ENCODE results near the gene GLI3.

GLI3 gene

DNA sequence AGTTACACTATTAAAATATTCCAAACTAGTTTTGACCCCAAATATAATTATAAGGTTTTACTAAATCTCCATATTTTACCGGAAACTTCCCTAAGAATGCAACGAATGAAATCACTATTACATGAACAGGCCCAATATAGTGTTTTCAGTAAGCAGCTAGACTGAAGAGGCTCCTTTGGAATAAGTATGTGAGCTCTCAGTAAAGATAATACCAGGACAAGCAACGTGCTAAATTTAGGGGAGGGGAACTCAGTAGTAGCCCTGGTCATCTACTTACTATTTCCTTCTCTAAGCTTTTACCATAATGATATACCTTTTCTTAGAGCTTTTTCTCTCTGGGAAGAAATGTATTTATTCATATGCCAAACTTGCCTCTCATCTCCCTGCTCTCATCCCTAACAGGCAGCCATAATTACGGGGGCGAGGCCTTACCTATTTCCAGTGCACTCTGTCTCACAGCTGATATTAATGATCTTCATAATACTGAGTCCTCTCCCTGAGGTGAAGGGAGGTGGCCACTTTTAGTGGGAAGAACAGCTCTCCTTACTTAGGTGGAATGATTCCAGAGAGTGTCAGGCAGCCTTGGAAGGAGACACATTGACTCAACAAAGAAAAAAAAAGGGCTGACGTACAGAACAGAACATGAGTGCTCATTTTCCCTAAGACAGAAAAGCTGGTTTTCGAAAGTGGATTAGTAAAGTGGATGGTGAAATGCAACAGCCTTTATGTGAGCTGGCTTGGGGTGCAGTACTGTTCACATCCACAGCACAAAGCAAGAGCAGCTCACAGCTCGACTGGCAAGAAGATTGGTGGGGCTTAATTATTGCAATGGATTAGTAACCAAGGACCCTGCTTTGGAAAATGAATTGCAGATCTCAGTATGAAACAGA is 165.4 kb downstream of the GLI3 start:
- no peak for DNase-seq

DNA sequence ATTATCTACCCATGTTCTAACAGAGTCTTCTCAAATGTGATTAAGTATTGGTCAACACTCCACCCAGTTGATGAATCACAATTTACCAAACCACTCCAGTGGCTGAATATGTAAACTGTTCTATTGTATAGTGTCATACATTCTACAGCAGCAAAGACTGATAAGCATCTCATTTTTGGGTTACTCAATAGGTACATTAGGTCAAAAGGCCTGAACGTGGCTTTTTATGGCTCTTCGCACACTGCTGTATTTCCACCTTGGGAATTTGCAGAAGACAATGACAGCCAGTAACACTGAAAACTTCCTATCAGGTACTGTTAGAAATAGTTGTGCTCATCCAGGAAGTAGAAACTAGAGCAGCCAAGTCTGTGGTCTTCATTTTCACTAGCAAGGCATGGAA is 166.9 kb downstream of the GLI3 start:
- no peak for DNase-seq

DNA sequence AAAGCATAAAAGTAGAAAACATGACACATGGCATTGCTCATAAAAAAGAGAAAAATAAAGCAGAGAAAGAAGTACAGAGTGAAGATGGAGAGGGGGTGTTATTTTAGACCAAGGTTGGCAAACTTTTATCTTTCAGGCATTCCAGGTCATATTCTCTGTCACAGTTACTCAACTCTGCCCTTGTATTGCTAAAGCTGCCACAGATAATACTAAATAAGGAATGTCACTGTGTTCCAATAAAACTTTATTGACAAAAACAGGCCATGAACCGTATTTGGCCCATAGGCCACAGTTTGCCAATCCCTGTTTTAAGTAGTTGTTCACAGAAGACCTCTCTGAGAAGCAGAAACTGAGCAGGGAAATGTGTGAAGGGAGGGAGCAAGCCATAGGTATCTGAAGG is 167.4 kb downstream of the GLI3 start:
- no peak for DNase-seq

DNA sequence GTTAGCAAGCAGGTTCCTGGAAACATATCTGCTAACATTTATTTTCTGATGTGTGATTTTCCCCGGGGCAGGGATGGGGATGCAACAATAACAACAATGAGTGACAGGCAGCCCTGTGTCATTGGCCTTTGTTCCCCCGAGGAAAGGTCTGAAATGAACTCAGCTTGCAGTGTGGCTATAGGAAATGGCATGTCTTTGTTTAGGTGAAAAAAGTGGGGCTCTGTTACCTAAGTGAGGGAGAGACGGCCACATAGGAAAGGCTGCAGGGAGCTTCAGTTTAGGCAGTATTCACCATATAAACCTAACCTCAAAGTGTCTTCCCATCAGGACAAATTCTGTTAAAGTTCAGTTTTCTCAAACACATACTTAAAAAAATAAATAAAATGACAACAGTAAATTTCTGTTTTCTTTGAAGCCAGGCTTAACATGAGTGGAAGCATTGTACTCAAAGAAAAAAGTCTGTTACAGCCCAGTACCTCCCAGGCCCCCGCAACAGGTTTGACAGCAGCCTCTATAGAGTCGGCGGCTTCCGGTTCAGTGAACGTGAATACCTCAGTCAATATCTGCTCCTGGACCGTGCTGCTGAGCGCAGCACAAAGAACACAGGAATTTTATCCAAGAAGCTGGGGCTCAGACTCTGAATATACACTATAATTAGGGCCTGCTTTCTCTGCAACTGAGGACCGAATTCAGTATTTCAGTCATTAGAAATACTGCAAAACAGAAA is 168.3 kb downstream of the GLI3 start:
- no peak for DNase-seq

DNA sequence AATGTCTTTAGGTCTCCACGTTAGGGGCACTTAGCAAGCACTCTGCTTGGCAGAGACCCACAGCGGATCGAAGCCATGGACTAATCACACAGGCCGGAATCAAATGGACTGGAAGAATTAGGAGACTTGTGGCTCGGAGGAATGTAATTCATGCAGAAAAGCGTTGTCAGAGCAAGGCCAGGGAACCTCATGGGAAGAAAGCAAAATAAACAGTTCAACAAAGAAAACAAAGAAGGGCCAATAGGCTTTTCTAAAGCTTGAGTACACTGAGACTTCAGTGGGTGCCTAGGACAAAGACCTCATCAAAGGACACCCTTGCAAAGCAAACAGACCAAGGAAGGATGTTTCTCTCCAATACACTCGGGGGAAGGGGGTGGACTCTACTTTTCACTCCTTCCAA is 171.1 kb downstream of the GLI3 start:
- no peak for DNase-seq

DNA sequence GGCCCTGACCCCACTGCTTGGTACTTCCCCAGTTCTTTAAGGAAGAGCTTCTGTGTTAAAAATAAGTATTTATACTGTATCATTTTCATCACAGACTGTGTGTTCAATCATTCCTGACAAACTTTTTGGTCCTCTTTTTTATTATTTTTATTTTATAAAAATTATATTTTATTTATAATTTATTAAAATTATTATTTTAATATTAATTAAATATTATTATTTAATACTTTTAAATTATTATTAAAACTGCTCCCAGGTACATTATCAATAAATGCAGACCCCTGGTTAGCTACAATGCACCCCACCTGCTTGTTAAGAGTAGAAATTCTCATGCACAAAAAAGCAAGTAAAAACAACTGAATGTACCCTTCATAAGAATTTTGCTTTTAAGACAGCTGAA is 172.0 kb downstream of the GLI3 start:
- DNase-seq, result no peak

DNA sequence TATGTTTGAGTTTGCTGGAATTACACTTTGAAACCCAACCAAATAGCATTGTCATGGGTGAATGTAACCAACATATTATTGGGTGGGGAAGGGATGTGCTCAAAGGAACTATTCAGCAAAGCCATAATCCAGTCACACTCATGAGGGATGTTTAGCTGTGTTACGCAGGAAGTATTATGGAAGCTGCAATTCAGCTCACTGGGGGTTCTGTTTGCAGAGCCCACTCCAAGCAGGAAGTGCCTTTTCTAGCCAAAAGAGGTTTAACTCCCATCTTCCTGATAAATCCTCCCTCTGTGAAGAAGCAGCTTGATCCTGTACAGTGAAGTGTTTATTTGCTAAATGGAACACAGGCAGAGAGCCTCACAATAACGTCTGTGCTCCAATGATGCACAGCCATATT is 172.5 kb downstream of the GLI3 start:
- no peak for DNase-seq

DNA sequence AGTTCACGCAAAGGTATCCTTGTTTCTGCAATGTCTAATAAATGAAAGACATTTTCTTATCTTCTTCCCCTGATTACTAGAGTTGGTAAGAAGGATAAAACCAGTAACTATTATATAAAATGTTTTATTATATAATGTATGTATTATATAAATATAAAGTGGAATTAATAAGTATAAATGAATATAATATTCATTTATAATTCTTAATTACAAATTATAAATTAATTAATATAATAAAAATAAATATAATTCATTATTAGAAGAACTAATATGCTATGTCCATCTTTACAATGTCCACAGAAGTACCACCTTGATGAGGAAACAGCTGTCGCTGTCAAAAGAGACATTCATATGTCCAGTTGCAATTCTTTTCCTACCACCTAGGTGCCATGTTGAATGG is 177.7 kb downstream of the GLI3 start:
- no peak for DNase-seq

DNA sequence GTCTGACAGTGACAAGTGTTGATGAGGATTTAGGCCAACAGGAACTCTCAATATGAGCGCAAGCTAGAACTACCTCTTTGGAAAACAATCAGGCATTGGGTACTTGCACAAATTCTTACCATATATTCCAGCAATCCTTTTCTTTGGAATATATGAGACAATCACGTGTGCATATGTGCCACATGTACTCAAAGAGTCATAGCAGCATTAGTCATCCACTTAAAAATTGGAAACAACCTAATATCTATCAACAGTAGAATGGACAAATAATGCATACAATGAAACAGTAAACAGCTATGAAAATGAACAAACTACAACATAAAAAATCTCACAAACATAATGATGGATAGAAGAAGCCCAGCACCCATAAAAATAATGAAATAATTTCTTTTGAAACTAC is 179.7 kb downstream of the GLI3 start:
- DNase-seq, result no peak

DNA sequence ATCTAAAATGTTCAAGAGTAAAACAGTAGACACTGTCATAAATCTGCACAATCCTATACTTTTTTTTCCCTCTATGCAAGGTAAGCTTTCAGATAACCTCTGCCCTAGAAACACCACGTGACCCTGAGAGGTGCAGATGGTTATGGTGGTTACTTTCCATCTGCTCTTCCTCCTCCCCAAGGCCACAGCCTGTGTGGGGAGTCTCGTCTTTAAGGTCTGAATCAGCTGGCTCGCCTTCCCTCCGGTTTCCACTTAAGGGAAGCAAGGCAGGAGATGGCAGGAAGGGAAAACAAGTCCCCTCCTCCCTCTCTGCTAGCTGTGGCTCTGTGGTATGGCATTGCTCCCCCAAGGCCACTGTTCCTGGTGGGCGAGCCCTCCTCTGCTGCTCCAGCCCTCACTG is 181.8 kb downstream of the GLI3 start:
- DNase-seq, result no peak

DNA sequence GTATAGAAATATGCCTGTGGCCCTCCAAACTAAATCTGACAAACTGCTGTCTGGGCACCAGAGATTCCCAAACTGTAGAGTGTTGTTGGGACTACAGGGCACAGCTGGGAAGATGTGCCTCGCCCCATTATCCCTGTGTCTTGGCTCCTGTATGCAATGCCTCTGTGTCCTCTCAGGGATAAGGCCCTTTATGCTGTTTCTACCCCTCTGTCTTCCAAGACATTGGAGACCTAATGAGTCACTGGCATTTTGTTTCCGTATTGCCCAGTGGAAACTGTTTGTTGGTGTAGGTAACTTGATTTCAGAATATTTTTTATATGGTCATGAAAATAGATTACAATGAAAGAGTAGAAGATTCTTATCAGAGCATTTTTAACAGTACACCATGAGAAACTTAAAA is 183.2 kb downstream of the GLI3 start:
- no peak for DNase-seq

DNA sequence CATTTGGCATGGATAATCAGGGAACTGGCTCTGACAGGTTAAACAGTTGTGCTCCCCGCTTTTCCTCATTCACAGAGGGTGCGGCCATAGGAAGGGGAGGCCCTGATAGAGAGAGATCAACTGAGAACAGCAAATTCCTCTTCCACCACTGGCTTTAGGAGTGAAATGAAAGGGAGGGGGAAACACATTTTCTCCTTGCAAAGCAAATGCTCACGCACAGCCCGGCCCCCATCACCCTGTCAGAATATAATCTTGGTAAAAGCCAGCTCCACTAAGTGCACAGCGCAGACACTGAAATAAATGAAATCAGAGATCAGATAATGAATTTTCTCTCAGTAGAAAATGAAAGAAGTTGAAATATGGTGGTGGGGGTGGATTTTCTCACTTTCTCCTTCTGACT is 187.2 kb downstream of the GLI3 start:
- DNase-seq, result no peak

DNA sequence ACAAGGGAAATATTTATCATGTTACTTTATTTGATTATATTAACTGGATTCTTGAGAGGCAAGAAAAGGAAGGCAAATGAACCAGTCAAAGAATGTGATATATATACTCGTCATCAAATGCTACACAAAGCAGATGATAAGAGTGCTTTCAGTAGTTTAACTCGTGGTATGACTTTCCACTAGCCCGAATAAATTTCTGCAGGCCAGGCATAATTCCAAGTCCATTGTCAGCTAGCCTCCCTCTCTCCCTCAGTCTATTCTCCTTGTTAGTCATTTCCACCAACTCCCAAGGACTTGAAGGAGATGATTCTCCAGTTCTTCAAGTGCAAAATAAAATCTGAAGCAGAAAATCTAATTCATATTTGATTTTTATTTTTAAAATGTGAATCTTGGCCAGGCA is 190.5 kb downstream of the GLI3 start:
- no peak for DNase-seq

DNA sequence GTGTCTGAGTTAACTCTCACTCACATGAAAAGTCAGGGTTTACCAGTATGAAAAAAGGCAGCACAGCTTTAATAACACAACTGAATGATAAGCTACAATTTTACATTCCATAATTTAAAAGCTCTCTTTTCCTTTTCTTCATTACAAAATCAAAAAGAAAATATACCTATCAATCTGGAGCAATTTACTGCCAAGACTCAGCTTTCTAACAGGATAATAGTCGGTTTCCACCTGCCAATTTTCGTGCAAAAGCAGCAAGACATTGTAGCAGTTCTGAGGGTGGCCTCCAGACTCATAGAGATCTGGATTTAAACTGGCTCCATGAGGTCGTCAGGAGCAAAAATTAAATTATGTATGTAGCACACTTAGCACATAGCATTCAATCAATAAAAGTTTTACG is 191.0 kb downstream of the GLI3 start:
- DNase-seq, result no peak

DNA sequence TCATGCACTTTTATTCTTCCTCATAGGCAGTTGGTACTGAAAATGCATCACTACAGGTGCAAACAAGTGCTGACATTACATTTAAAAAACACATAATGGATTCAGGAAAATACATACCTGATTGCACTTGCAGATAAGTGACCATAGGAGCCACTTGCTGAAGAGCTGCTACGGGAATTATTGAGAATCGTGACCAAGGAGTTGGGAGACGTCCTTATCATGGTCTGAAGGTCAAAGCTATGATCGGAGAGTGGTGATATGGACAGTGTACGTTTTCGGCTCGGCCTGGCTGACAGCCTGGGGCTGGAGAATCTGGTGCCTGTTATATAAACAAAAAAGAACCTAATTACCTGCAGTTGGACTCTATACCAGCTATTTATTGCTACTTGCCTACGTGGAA is 197.1 kb downstream of the GLI3 start:
- DNase-seq, result no peak

DNA sequence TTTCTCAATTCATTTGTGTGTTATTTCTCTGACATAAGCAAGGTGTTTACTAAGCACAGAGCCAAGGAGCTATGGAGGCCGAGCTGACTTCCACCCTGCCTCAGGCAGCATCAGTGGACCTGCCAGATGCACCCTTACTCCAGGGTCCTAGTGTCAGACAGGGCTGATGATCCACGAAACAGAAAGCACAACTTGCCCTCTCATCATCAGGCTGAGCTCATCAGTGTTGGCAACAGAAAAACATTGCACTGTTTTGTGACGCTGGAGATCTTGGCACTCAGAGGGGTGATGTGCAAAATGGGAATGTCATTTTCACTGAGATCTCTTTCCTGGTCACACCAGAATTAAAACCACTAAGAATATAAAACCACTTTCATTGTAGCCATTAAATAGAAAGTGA is 201.8 kb downstream of the GLI3 start:
- DNase-seq, result no peak

DNA sequence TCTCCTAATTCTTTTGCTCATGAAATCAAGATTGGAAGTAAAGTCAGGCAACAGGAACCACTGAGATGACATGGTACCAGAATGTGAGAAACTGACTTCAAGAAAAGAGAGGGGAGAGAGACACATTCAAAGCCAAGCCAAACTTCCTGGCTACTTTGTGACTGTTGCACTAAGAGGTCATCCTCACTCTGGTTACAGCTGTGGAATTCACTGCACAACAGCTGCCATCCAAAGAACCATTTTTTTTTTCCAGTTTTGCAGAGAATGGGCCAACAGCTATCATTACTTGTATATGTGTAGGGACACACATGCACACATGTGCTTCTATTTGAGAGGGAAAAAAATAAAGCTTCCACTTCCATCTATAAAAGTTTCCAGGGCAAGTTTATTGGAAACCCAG is 203.5 kb downstream of the GLI3 start:
- DNase-seq, result no peak

DNA sequence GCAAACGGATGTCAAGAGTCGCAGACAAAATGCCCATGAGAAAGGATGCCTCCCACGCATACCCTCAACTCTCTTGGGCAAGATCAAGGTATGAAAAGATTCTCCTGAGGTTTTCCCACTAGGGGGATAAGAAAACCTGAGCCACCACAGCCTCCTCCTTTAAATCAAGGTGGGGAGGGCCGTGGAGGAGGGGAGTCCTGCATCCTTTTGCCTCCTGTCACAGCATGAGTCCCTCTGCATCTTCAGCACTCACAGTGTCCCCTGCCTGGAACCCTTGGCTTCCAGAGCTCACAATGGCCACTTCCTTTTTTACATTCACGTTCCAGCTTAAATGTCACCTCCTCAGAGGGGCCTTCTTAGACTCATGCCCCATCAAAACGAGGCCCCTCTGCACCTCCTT is 207.6 kb downstream of the GLI3 start:
- DNase-seq, result no peak

DNA sequence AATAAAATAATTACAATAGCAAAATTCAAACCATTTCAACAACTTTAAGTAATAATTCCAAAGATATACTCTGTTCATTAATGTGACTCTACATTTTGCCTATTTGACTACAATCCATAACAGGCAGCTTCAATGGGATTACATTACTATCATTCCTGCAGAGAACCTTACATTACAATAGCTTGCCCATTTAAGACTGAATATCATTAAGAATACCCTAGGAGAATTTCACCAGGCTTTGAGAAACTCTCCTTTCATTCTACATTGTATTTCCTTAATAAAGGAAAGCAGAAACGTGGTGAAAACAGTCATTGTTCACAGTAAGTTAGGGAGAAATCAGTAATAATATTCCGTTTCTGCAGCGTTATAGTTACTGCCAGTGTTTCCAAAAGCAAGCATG is 209.5 kb downstream of the GLI3 start:
- DNase-seq, result no peak

DNA sequence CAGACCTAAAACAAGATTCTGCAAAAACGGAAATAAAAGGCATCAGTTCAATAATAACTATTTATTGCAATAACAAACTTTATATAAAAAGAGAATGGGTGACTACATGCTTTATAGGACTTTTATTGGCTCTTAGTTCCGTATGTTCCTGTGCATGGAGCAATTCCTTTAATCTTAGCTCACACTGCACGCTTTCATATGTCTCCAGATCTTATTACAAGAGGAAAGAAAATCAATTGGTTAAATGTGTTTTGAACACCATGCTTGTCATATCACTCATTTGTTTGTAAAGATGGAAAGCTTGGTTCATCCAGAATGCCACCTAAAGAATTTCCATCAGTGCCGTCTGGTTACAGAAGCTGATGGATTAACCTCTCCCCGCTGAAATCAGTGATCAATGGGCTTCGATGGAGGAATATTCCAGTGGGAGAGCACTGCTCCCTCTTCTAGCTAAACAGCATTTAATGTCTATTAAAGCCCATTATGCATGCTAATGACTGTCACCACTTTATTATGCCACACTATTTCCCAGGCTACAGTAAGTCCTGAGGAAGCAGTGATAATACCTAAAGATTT is 210.3 kb downstream of the GLI3 start:
- no peak for DNase-seq

DNA sequence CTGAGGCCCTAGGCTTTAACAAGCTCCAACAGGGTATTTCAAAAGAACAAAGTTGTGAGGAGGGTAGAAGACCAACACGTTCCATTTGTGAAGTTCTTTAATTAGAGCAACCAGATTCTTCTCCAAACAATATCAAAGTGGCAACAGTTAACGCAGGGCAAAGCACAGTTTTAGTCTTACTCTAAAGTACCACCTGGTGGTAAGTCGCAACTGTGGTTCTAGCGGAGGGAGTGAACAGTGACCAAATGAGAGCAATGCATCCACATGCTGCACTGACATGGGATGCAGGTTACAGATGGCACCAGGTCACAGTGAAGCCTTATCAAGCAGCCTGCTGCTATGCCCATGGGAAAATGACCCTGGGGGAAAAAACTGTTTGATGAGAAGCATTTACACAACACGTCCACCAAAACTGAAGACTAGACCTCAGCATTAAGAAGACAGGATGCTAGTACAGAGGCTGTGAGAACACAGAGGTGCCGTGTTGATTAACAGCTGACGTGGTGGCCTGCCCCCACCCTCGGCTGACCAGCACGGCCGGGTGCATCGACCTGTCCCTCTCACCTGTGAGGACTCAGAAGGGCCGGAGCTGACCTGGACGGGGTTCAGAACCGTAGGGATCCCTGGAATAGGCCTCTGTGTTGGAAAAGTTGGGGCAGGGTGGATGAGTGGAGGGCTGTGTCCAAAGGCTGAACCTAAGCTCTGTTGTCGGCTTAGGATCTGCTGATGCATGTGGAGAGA is 211.2 kb downstream of the GLI3 start:
- DNase-seq, result no peak

DNA sequence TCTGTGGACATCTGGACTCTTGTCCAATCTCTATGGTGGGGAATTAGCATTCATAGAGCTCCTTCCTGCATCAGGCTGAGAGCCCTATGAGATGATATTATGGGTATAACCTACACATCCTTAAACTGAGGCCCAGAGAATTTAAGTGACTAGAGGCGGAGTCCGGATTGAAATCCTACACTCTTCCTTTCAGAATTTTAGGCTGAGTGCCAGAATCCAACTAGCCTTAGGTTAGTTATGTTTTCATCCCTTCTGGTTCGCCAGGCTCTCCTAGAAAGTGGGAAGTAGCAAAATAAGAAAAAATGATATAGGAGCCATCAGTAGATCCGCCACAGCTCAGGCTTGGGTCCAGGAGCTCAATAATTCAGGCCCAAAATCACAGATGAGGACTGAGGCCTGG is 212.5 kb downstream of the GLI3 start:
- no peak for DNase-seq

DNA sequence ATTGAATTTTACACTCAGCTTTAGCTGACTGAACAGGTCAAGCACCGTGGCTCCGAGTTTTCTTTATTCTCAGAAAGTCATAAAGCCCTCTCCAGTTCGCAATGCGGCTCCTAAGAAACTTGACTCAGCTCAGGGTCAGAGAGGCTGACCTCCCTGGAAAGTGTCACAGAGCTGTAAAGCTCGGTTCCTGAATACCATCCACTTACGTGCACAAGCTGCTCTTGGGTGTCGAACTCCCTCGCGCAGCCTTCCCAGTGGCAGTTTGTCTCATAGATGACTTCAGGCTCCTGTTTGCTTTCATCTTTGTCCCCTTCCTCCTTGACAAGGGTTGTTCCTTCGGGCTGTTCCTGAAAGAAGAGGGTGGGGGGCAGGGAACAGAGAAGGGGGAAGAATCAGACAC is 213.7 kb downstream of the GLI3 start:
- DNase-seq, result no peak

DNA sequence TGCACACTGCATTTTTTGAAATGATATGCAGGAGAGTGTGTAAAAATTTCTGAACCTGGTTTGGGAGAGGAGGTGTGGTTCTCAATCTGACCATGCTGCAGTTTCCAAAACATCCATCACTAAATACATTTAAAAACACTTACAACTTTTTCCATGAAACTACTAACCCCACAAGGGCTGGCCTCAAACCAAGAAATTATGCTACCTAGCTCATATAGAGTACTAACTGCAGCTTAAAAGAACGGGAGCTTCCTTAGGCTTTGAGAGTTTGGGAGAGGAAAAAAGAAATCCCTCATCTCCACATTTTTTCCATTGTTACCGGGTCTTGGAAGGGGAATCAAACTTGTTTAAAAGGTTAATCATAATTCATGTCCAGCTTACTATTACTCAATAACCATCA is 214.2 kb downstream of the GLI3 start:
- DNase-seq, result no peak

Data from cerebellar nuclear complex (tissue), 1 donor.